ENCODE measurements around the gene ZNF398. TPM values are rescaled to one million over a fixed set of nuclear protein-coding genes. Genes with fewer than 3 reads are reported as not detected.

ZNF398 gene
- total RNA-seq, 4 donors from 2014 or later, result 11.9 to 34.7 (median 26.5) TPM

- no peak overlapping the region for H3K4me3 ChIP-seq
- TF ChIP-seq, protein P1, sequence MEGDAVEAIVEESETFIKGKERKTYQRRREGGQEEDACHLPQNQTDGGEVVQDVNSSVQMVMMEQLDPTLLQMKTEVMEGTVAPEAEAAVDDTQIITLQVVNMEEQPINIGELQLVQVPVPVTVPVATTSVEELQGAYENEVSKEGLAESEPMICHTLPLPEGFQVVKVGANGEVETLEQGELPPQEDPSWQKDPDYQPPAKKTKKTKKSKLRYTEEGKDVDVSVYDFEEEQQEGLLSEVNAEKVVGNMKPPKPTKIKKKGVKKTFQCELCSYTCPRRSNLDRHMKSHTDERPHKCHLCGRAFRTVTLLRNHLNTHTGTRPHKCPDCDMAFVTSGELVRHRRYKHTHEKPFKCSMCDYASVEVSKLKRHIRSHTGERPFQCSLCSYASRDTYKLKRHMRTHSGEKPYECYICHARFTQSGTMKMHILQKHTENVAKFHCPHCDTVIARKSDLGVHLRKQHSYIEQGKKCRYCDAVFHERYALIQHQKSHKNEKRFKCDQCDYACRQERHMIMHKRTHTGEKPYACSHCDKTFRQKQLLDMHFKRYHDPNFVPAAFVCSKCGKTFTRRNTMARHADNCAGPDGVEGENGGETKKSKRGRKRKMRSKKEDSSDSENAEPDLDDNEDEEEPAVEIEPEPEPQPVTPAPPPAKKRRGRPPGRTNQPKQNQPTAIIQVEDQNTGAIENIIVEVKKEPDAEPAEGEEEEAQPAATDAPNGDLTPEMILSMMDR (IDR thresholded peaks at IDR 0.05), result peak in 5 of 6 experiments; percentile 25 to 61 (median 44)
- no peak for TF ChIP-seq POLR2A (IDR thresholded peaks at IDR 0.05)
- H3K27ac ChIP-seq, result no peak overlapping the region
- no peaks in the 10 kb centered on the region for H3K9me3 ChIP-seq
- no peaks in the 10 kb centered on the region for H3K4me1 ChIP-seq
- no peaks in the 10 kb centered on the region for H3K27me3 ChIP-seq
- peaks cover 0 to 87% (median 0%) of the 10 kb centered on the region in 3 donors for H3K36me3 ChIP-seq
- DNase-seq, result peak; percentile 36 to 73 (median 61)
Measured at GRCh38 chr7:149209518-149210269, 62.4 kb downstream of the ZNF398 start.

GRCh38 chr7:149210551-149210950, 63.3 kb downstream of the ZNF398 start:
- peaks cover 0 to 96% (median 0%) of the 10 kb centered on the region in 3 donors for H3K36me3 ChIP-seq
- no peak for TF ChIP-seq POLR2A (IDR thresholded peaks at IDR 0.05)
- no peak overlapping the region for H3K27ac ChIP-seq
- no peaks in the 10 kb centered on the region for H3K27me3 ChIP-seq
- no peak overlapping the region for H3K4me3 ChIP-seq
- DNase-seq, result no peak
- no peaks in the 10 kb centered on the region for H3K4me1 ChIP-seq
- no peaks in the 10 kb centered on the region for H3K9me3 ChIP-seq

DNA sequence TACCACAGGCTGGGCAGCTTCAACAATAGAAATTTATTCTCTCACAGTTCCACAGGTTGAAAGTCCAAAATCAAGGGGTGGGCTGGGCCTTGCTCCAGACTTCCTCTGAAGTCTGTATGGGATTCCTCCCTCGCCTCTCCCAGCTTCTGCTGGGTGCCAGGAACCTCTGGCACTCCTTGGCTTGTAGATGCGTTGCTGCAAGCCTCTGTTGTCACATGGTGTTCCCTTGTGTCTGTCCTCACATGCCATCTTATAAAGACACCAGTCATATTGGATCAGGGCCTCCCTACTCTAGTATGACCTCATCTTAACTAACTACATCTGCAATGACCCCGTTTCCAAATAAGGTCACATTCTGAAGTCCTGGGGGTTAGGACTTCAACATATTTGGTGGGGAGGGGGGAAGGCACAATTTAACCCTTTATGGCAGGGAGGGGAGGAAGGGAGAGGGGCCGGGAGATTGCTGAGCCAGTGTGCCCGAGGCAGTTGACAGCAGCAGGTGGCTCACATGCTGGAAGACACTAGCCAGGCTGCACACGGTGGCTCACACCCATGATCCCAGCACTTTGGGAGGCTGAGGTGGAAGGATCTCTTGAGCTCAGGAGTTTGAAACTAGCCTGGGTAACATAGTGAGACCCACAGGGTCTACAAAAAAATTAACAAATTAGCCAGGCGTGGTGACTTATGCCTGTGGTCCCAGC, 66.9 kb downstream of the ZNF398 start:
- peaks cover 0 to 99% (median 0%) of the 10 kb centered on the region in 3 donors for H3K36me3 ChIP-seq
- TF ChIP-seq POLR2A (IDR thresholded peaks at IDR 0.05), result no peak
- TF ChIP-seq, protein P1 (IDR thresholded peaks at IDR 0.05), result no peak
- no peak overlapping the region for H3K4me3 ChIP-seq

GRCh38 chr7:149216402-149216801, 69.1 kb downstream of the ZNF398 start:
- Histone ChIP-seq H3K27me3 (no peaks in the 10 kb centered on the region), H3K27ac (no peak overlapping the region), H3K9me3 (no peaks in the 10 kb centered on the region), H3K4me3 (no peak overlapping the region), H3K4me1 (no peaks in the 10 kb centered on the region), H3K36me3 (peaks cover 0 to 99% (median 0%) of the 10 kb centered on the region in 3 donors)
- TF ChIP-seq, protein P1 (IDR thresholded peaks at IDR 0.05), result no peak
- no peak for TF ChIP-seq POLR2A (IDR thresholded peaks at IDR 0.05)
- no peak for DNase-seq

More for the DNA sequence above, 66.9 kb downstream of the ZNF398 start:
- Histone ChIP-seq H3K27me3 (no peaks in the 10 kb centered on the region), H3K9me3 (no peaks in the 10 kb centered on the region), H3K4me1 (no peaks in the 10 kb centered on the region), H3K27ac (no peak overlapping the region)
- DNase-seq, result no peak

GRCh38 chr7:149217570-149217969, 70.3 kb downstream of the ZNF398 start:
- no peaks in the 10 kb centered on the region for H3K4me1 ChIP-seq
- no peak overlapping the region for H3K4me3 ChIP-seq
- no peaks in the 10 kb centered on the region for H3K9me3 ChIP-seq
- peaks cover 0 to 97% (median 0%) of the 10 kb centered on the region in 3 donors for H3K36me3 ChIP-seq
- no peaks in the 10 kb centered on the region for H3K27me3 ChIP-seq
- TF ChIP-seq, protein P1 (IDR thresholded peaks at IDR 0.05), result no peak
- TF ChIP-seq POLR2A (IDR thresholded peaks at IDR 0.05), result no peak
- DNase-seq, result no peak
- H3K27ac ChIP-seq, result no peak overlapping the region
